HG03342 (cell line): ENCODE data around the gene IFNA1.
"Not testable (repeated sequence)": the region's sequence is repeated elsewhere in the genome, so short reads cannot be mapped to it uniquely, and the experiment has no call there.

Experiments
- ATAC-seq: cut with Tn5 transposase; IDR thresholded peaks from one replicate; pipeline ENCODE4 v1.9.1; 2021; ENCODE audit warnings: mild to moderate bottlenecking, moderate library complexity; ENCODE audit not compliant: unreplicated experiment

IFNA1 gene

GRCh38 chr9:21443849-21444625, 3.8 kb downstream of the IFNA1 start:
- ATAC-seq, result peak; percentile 92

DNA sequence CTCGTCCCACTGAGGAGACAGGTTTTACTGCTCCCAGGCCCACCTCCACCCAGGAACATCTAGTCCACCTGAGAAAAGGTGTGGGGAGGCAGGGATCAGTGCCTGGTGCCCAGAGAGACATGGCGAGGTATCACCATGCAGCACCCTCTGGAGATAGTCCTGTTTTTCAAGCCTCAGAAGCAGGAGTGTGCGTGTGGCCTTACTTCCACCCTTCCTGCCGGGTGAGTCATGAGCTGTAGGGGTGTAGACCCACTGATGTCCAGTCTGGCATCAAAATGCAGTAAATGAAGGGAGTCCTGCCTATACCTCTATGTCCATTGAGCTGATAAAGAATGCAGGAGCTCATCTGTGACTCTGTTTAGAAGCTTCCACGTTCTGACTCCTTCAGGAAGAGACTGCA, 9.1 kb downstream of the IFNA1 start:
- ATAC-seq, result not testable (repeated sequence)

DNA sequence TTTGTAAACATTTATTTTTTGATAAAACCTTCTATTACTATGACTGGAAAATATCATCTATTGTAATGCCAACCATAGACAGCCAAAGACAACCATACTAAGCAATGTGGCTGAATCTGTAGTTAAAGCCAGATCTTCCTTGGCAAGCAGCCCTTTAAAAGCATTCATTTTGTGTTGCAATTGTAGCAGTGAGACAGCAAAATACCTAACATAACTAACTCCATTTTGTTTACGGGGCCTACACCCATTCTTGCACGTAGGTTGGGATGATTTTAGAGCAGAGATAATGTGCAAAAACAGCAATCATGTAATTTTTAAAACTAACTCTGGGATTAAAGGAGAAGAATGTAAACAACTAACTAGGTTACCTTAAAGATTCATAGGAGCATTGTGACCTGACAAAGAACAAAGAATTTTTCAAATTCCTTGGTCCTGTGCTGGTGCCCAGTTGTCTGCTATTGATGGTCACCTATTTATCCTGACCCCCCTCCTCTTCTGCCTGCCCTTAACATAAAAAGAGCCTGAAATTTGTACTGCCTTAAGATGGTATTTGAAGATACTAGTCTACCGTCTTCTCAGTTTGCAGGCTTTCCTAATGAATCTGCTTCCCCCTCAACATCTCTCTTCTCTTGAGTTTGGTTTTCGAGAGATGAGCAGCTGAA, 10.6 kb downstream of the IFNA1 start:
- ATAC-seq, result no peak

GRCh38 chr9:21452681-21453080, 12.4 kb downstream of the IFNA1 start:
- no peak for ATAC-seq

DNA sequence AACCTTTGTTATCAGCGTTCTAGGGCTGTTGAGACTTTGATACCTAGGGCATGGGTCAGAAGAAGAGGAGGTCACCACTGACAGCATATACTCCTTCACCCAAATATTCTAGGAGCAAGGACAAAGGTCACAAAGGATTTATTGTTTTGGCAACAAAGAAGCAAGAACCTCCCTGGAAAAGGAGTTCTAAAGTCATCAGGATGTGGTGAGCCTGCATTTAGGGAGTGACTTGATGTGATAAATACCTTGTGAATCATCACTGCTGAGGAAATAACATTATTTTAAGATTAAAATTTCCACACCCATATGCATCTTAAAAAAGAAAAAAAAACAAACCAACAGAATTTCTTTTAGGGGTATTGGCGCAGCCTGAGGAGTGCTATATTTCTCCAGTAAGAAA, 13.9 kb downstream of the IFNA1 start:
- no peak for ATAC-seq

DNA sequence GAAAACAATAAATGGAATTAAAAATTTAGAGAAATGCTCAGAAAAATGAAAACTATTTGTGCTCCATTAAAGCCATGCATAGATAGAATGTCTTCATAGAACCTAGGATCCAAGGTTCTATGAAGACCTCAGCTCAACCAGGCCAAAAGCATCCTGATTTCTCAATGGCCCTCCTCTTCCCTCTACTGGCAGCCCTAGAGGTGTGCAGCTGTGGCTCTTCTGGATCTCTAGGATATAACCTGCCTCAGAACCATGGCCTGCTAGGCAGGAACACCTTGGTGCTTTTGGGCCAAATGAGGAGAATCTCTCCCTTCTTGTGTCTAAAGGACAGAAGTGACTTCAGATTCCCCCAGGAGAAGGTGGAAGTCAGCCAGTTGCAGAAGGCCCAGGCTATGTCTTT, 15.1 kb downstream of the IFNA1 start:
- ATAC-seq, result peak; percentile 97

- no peak for ATAC-seq
Observed at GRCh38 chr9:21461377-21461776, 21.1 kb downstream of the IFNA1 start.

- no peak for ATAC-seq
Observed at GRCh38 chr9:21465138-21465537, 24.9 kb downstream of the IFNA1 start.

GRCh38 chr9:21465859-21466518, 25.8 kb downstream of the IFNA1 start:
- ATAC-seq, result peak; percentile 62

DNA sequence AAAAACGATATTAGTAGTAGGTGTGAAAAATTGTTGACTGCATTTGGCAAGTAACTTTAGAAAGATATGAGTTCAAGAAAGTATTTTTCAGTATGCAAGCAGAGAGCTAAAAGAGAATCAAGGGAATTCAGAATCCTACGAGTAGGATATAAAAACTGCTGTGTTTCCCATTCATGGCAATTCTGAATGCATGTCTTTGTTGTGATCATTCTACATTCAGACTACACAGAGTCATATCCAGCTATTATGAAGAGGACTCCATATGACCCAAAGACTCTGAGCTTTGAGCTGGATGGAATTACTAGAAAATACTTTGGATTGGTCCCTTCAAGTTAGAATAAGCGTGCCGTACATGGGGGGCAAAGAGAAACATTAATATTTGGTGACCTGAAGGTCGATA, 29.9 kb downstream of the IFNA1 start:
- no peak for ATAC-seq

DNA sequence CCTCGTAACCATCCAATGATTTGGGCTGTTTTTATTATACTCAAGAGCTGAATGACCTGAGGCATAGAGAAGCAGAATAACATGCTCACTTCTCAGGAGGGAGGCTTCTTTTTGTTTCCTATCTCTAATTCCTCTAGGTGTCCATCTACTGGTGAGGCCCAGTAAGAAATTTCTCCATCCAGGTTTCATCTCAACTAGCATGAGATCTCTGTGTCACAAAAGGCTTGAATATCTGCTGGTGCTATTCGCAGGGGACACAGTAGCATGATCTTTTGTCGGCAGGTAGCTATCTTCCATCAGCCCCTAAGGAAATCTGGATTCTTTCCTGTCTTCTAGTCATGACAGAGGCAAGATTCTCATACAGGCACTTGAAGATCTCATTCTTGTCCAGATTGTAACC, 33.0 kb downstream of the IFNA1 start:
- ATAC-seq, result no peak

GRCh38 chr9:21477466-21477865, 37.2 kb downstream of the IFNA1 start:
- ATAC-seq, result no peak

DNA sequence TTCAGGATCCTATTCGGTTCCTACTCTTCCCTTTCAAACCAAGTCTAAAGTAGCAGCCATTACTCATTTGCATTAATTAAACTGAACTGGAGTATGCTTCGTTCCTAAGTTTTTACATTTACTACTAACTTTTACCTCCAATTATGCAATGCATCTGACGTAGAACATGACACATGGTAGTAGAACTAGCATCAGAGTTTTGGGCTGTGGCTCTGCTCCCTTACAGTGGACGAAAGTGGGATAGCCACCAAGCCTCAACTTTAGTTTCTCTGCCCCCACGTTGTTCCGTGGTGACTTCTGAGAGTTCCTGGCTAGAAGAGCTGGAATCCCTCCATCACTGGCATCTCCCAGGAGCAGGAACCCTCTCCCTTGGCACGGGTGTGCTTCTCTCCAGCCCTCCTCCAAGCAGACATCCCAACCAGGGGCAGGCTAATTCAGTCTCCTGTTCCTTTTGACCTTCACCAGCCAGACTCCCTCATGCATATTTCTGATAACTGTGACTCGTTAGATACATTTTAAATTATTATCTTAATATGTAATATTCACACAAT, 39.0 kb downstream of the IFNA1 start:
- no peak for ATAC-seq

DNA sequence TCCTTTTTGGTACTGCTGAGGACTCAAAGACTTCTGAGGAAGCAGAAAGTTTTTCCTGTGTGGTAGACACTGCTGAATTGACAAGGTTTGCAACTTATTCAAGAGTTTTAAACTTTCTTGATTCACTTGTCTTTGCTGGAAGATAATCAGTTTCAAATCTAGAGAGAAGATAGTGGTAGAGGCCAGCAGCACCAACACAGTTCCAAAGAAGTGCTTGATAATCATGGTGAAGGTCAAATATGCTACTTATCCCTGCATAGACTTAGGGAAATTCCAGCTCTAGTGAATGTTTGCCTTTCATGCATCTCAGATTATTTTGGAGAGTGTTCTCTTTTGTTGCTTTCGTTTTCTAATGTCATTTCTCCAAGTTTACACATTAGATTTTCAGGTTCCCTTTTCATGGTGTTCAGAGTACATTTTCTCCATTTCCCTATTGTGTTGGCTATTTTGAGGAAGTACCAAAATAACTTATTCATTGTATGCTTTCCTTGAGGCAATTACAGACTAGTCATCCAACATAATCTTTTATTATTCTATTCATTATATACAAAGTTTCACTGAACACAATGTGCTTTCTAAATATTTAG, 41.3 kb downstream of the IFNA1 start:
- ATAC-seq, result peak; percentile 54

- no peak for ATAC-seq
Observed at GRCh38 chr9:21482213-21482612, 42.0 kb downstream of the IFNA1 start, which contains the start of gene IFNE. IFNE (minus strand) TSS chr9:21482313; CDS start chr9:21481694, 619 bp downstream.
